ENCODE results near the gene DOK3.

- TF ChIP-seq POLR2A (IDR thresholded peaks at IDR 0.05; ENCODE audit: low read length), result no peak
- no peak for TF ChIP-seq HMGXB4 (CRISPR knock-in tag; IDR thresholded peaks at IDR 0.05; ENCODE audit: borderline replicate concordance)
- no peak for TF ChIP-seq PBX3 (IDR thresholded peaks at IDR 0.05)
- no peak; the same call in 2 of the 3 replicates for TF ChIP-seq CTCF (IDR thresholded peaks at IDR 0.05)
- no peak for TF ChIP-seq MYC (IDR thresholded peaks at IDR 0.05; ENCODE audit: borderline replicate concordance, low read length)
- TF ChIP-seq POLR2AphosphoS2 (conservative IDR thresholded peaks at IDR 0.05; ENCODE audit: low read length), result no peak
- TF ChIP-seq CHD2 (IDR thresholded peaks at IDR 0.05; ENCODE audit: low read length, partially characterized antibody), result no peak
- no peak for TF ChIP-seq CEBPB (IDR thresholded peaks at IDR 0.05)
- no peak for TF ChIP-seq REST (IDR thresholded peaks at IDR 0.05)
- TF ChIP-seq KDM1A (IDR thresholded peaks at IDR 0.05; ENCODE audit: low read depth), result no peak
- no peak for TF ChIP-seq HOXA7 (CRISPR knock-in tag; IDR thresholded peaks at IDR 0.05)
- TF ChIP-seq BHLHE40 (IDR thresholded peaks at IDR 0.05; ENCODE audit: low read depth, low read length), result no peak
- no peak for TF ChIP-seq RAD21 (conservative IDR thresholded peaks at IDR 0.05 in 1 of 2, IDR thresholded peaks at IDR 0.05 in 1 of 2)
- TF ChIP-seq SMC3 (IDR thresholded peaks at IDR 0.05), result no peak
Observed at GRCh38 chr5:177456591-177456964, 53.0 kb downstream of the DOK3 start.

All from A549 (cell line).